T-helper 1 cell treated with Interleukin-12 subunit alpha and Interleukin-12 subunit beta and Interleukin-4 antibody, amounts not matched to agents 30 μg/mL and 1 μg/mL, for 36 hours (primary cell): ENCODE data around the gene MTMR12.
"Not testable (repeated sequence)": the region's sequence is repeated elsewhere in the genome, so short reads cannot be mapped to it uniquely, and the experiment has no call there.

Experiments
- H3K27ac Mint-ChIP-seq: one replicate; pipeline ENCODE4 v1.8.0; 2021; ENCODE audit warnings: mild to moderate bottlenecking, mixed read lengths
- H3K27me3 Mint-ChIP-seq: one replicate; pipeline ENCODE4 v1.8.0; 2021; ENCODE audit warnings: low read depth, mixed read lengths
- H3K36me3 Mint-ChIP-seq: one replicate; pipeline ENCODE4 v1.8.0; 2021; ENCODE audit warnings: low read depth, mixed read lengths
- H3K4me1 Mint-ChIP-seq: one replicate; pipeline ENCODE4 v1.8.0; 2021; ENCODE audit warnings: low read depth, mixed read lengths
- H3K4me3 Mint-ChIP-seq: one replicate; pipeline ENCODE4 v1.8.0; 2021; ENCODE audit warnings: mild to moderate bottlenecking, moderate library complexity, mixed read lengths
- H3K9me3 Mint-ChIP-seq: one replicate; pipeline ENCODE4 v1.8.0; 2021; ENCODE audit warnings: mixed read lengths

The MTMR12 gene

GRCh38 chr5:32298059-32298415 is 14.7 kb downstream of the MTMR12 start:
- Mint-ChIP-seq H3K4me1 (peaks cover 23% of the 10 kb centered on the region), H3K9me3 (no peaks in the 10 kb centered on the region), H3K27ac (no peak overlapping the region), H3K4me3 (no peak overlapping the region), H3K36me3 (peaks cover 23% of the 10 kb centered on the region), H3K27me3 (no peaks in the 10 kb centered on the region)

- peaks cover 28% of the 10 kb centered on the region for H3K36me3 Mint-ChIP-seq
- peak overlapping the region; percentile 2 for H3K27ac Mint-ChIP-seq
- no peaks in the 10 kb centered on the region for H3K27me3 Mint-ChIP-seq
- H3K9me3 Mint-ChIP-seq = no peaks in the 10 kb centered on the region
- H3K4me1 Mint-ChIP-seq = peaks cover 26% of the 10 kb centered on the region
- no peak overlapping the region for H3K4me3 Mint-ChIP-seq
Observed at GRCh38 chr5:32297181-32298058, 15.3 kb downstream of the MTMR12 start.

DNA sequence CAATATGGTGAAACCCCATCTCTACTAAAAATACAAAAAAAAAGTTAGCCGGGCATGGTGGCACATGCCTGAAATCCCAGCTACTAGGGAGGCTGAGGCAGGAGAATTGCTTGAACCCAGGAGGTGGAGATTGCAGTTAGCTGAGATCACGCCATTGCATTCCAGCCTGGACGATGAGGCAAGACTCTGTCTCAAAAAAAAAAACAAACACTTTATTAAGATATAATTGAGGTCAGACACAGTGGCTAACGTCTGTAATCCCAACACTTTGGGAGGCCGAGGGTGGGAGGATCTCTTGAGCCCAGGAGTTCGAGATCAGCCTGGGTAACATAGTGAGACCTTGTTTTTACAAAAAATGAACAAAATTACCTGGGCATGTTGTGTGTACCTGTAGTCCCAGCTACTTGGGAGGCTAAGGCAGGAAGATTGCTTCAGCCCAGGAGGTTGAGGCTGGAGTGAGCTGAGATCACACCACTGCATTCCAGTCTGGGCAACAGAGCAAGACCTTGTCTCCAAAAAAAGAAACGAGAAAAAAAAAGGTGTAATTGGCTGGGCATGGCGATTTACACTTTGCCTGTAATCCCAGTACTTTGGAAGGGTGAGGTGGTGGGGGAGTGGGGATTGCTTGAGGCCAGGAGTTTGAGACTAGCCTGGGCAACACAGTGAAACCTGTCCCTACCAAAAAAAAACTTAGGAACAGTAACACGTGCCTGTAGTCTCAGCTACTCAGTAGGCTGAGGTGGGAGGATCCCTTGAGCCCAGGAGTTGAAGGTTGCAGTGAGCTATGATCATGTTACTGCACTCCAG is 16.6 kb downstream of the MTMR12 start:
- H3K36me3 Mint-ChIP-seq = peaks cover 32% of the 10 kb centered on the region
- peaks cover 33% of the 10 kb centered on the region for H3K4me1 Mint-ChIP-seq

GRCh38 chr5:32291591-32291990 is 21.1 kb downstream of the MTMR12 start:
- no peak overlapping the region for H3K27ac Mint-ChIP-seq
- H3K9me3 Mint-ChIP-seq = no peaks in the 10 kb centered on the region

More for the DNA sequence above, 16.6 kb downstream of the MTMR12 start:
- not testable (repeated sequence) for H3K9me3 Mint-ChIP-seq, H3K4me3 Mint-ChIP-seq, H3K27me3 Mint-ChIP-seq
- H3K27ac Mint-ChIP-seq = peak overlapping the region; percentile 33

GRCh38 chr5:32290922-32291321 is 21.8 kb downstream of the MTMR12 start:
- no peaks in the 10 kb centered on the region for H3K9me3 Mint-ChIP-seq
- H3K27me3 Mint-ChIP-seq = no peaks in the 10 kb centered on the region
- peaks cover 24% of the 10 kb centered on the region for H3K4me1 Mint-ChIP-seq
- H3K27ac Mint-ChIP-seq = peak overlapping the region; percentile 67
- H3K36me3 Mint-ChIP-seq = peaks cover 34% of the 10 kb centered on the region
- H3K4me3 Mint-ChIP-seq = no peak overlapping the region

More at GRCh38 chr5:32291591-32291990, 21.1 kb downstream of the MTMR12 start:
- H3K4me1 Mint-ChIP-seq = peaks cover 24% of the 10 kb centered on the region
- H3K4me3 Mint-ChIP-seq = no peak overlapping the region
- H3K27me3 Mint-ChIP-seq = no peaks in the 10 kb centered on the region
- H3K36me3 Mint-ChIP-seq = peaks cover 34% of the 10 kb centered on the region

DNA sequence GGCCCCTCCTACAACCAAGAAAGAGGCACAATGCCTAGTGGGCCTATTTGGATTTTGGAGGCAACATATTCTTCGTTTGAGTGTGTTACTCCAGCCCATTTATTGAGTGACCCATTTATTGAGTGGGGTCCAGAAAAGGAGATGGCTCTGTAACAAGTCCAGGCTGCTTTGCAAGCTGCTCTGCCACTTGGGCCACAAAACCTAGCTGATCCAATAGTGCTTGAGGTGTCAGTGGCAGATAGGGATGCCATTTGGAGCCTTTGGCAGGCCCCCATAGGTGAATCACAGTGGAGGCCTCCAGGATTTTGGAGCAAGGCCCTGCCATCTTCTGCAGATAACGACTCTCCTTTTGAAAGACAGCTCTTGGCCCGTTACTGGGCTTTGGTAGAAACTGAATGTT is 22.2 kb downstream of the MTMR12 start:
- H3K4me3 Mint-ChIP-seq, H3K9me3 Mint-ChIP-seq, H3K27me3 Mint-ChIP-seq, H3K27ac Mint-ChIP-seq: not testable (repeated sequence)
- peaks cover 35% of the 10 kb centered on the region for H3K36me3 Mint-ChIP-seq
- H3K4me1 Mint-ChIP-seq = peaks cover 25% of the 10 kb centered on the region

GRCh38 chr5:32289986-32290385 is 22.8 kb downstream of the MTMR12 start:
- peaks cover 31% of the 10 kb centered on the region for H3K36me3 Mint-ChIP-seq
- H3K27ac Mint-ChIP-seq, H3K9me3 Mint-ChIP-seq, H3K27me3 Mint-ChIP-seq, H3K4me3 Mint-ChIP-seq: not testable (repeated sequence)
- H3K4me1 Mint-ChIP-seq = peaks cover 26% of the 10 kb centered on the region

GRCh38 chr5:32288135-32288534 is 24.6 kb downstream of the MTMR12 start:
- peaks cover 33% of the 10 kb centered on the region for H3K4me1 Mint-ChIP-seq
- H3K9me3 Mint-ChIP-seq, H3K27ac Mint-ChIP-seq, H3K4me3 Mint-ChIP-seq, H3K27me3 Mint-ChIP-seq: not testable (repeated sequence)
- H3K36me3 Mint-ChIP-seq = peaks cover 16% of the 10 kb centered on the region

GRCh38 chr5:32287525-32287924 is 25.2 kb downstream of the MTMR12 start:
- not testable (repeated sequence) for H3K27me3 Mint-ChIP-seq, H3K36me3 Mint-ChIP-seq, H3K9me3 Mint-ChIP-seq, H3K27ac Mint-ChIP-seq, H3K4me3 Mint-ChIP-seq
- peaks cover 30% of the 10 kb centered on the region for H3K4me1 Mint-ChIP-seq

DNA sequence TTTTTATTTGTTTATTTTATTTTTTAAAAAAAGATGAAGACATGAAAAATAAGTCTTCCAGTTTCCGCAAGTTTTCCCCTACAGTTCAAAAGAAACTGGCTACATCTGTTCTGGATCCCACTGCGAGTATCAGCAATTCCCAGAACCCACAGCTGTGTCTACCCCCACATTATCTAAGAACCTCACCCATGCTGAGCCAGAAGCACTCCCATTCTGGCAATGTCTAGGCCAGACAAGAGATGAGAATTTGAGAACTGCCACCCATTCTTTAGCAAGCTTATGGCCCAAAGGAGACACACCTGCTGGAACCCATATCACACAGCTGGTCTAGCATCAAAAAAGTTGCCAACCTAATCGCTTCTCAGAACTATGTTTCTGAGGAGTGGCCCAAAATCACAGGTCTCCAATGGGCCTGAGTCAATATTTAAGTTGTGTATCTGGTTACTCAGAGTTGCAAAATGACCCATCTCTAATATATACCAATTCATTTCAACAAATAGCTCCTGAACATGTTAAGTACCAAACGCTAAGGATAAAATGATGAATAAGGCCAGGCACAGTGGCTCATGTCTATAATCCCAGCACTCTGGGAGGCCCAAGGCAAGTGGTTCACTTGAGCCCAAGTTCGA is 27.1 kb downstream of the MTMR12 start:
- Mint-ChIP-seq H3K4me1 (peaks cover 26% of the 10 kb centered on the region), H3K9me3 (no peaks in the 10 kb centered on the region), H3K36me3 (peaks cover 10% of the 10 kb centered on the region), H3K4me3 (no peak overlapping the region), H3K27ac (no peak overlapping the region), H3K27me3 (no peaks in the 10 kb centered on the region)

DNA sequence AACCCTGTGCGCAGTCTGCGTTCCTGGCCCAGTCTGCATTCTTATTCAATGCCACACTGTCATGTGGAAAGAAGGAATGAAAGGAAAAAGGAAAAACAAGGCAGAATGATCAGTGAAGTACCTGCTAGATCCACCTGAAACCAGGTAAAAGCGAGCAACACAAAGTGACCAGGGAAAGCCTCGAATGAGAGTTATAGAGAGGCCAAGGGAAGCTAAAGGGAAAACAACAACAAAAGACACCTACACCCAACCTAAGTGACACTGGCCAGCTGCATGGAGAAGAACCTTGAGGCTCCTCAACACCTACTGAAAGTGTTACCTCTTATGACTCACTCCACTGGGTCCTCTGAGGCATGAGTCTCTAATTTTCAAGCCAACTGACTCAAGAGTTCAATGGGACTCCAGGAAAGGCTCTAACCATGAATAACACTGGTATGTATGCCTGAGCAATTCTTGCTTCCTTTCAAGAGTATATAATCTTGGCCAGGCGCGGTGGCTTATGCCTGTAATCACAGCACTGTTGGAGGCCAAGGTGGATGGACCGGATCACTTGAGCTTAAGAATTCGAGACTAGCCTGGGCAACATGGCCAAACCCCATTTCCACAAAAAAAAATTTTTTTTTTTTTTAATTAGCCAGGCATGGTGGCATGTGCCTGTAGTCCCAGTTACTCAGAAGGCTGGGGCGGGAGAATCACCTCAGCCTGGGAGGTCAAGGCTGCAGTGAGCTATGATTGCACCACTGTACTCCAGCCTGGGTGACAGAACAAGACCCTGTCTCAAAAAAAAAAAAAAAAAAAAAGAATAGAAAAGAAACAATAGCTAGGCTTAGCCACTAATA is 29.0 kb downstream of the MTMR12 start:
- Mint-ChIP-seq H3K36me3 (peaks cover 14% of the 10 kb centered on the region), H3K27ac (peak overlapping the region; percentile 44), H3K4me3 (no peak overlapping the region), H3K9me3 (no peaks in the 10 kb centered on the region), H3K4me1 (peaks cover 40% of the 10 kb centered on the region), H3K27me3 (no peaks in the 10 kb centered on the region)

- Mint-ChIP-seq H3K27ac (no peak overlapping the region), H3K9me3 (no peaks in the 10 kb centered on the region), H3K27me3 (no peaks in the 10 kb centered on the region), H3K4me1 (peaks cover 47% of the 10 kb centered on the region), H3K36me3 (peaks cover 14% of the 10 kb centered on the region), H3K4me3 (no peak overlapping the region)
Observed at GRCh38 chr5:32283061-32283460, 29.7 kb downstream of the MTMR12 start.

DNA sequence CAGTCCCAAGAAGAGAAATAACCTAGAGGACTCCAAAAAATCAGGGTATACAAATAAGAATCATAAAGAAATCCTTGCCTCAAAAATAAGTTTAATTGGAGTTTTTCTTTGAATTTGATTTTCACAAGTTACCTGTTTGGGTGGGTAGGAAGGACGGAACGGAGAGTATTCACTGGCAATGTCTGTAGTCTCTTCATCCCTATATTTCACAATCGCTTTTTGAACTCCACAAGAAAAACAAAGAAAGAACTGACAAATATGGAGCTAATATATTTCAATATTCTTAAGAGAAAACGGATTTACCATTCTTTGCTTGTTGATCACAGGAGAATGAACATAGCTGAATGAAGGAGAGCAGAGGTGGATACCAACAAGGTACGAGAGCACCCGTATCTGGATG is 30.1 kb downstream of the MTMR12 start:
- Mint-ChIP-seq H3K4me1 (peaks cover 51% of the 10 kb centered on the region), H3K9me3 (no peaks in the 10 kb centered on the region), H3K27me3 (no peaks in the 10 kb centered on the region), H3K36me3 (peaks cover 14% of the 10 kb centered on the region), H3K4me3 (no peak overlapping the region), H3K27ac (no peak overlapping the region)
